ENCODE data around the gene ARHGAP22. TPM values are rescaled to one million over a fixed set of nuclear protein-coding genes. Genes with fewer than 3 reads are reported as not detected.

Gene ARHGAP22
- polyA plus RNA-seq, 1 of the 3 experiments (the other 2 are of a cell fraction), result 12.4 TPM

- no peak overlapping the region for H3K4me2 ChIP-seq
- CTCF ChIA-PET, result interaction anchor here (0.9 to 2.5 kb wide), 4 partner anchors 13 to 198 kb away, joined by 4 to 10 read pairs (median 4); no protein-coding TSS in a partner anchor
- H3K27me3 ChIP-seq (ENCODE audit: insufficient read depth), result no peaks in the 10 kb centered on the region
- H3K79me2 ChIP-seq (ENCODE audit: insufficient read depth), result peaks cover 16% of the 10 kb centered on the region; the same call in 1 of the 2 replicates
- no peak overlapping the region for H2AFZ ChIP-seq (ENCODE audit: low read depth)
- H3F3A ChIP-seq (replicated peaks; ENCODE audit: insufficient read depth), result no peaks in the 10 kb centered on the region
- peaks cover 15% of the 10 kb centered on the region; the same call in 1 of the 2 replicates for H4K20me1 ChIP-seq (ENCODE audit: insufficient read depth)
- H3K36me3 ChIP-seq (replicated peaks in 1 of 2; ENCODE audit: control insufficient read depth in 1 of 2, insufficient read depth in 2 of 2, low read length in 1 of 2), result peaks cover 1 to 11% of the 10 kb centered on the region in 2 experiments
- DNase-seq, result no peak
- H3K27ac ChIP-seq (ENCODE audit: low read depth in 2 of 2, low read length in 1 of 2), result no peak overlapping the region; a peak in 1 of 4 replicates
- H3K9me2 ChIP-seq, result no peaks in the 10 kb centered on the region
- no peaks in the 10 kb centered on the region for H3K9me3 ChIP-seq
- peaks cover 3 to 39% of the 10 kb centered on the region in 2 experiments; a peak in 2 of 4 replicates for H3K4me1 ChIP-seq (ENCODE audit: control insufficient read depth in 1 of 2, insufficient read depth in 2 of 2, low read depth in 1 of 2, low read length in 1 of 2)
- no peak overlapping the region for H3K9ac ChIP-seq
- POLR2A ChIA-PET, result no interaction called here
- no peak overlapping the region for H3K4me3 ChIP-seq (ENCODE audit: low read depth in 2 of 2, low read length in 1 of 2)
- TF ChIP-seq PBX3 (IDR thresholded peaks at IDR 0.05) (no peak), RAD21 (IDR thresholded peaks at IDR 0.05; ENCODE audit: low read length) (no peak), FOSL2 (IDR thresholded peaks at IDR 0.05; ENCODE audit: borderline replicate concordance, low read depth) (no peak), EZH2phosphoT487 (IDR thresholded peaks at IDR 0.05; ENCODE audit: borderline replicate concordance, low read depth) (no peak), SMC3 (IDR thresholded peaks at IDR 0.05; ENCODE audit: low read depth, low read length) (no peak), GATA2 (CRISPR knock-in tag; IDR thresholded peaks at IDR 0.05) (no peak), EP300 (IDR thresholded peaks at IDR 0.05; ENCODE audit: borderline replicate concordance in 1 of 2, low read depth in 1 of 2, low read length in 1 of 2) (no peak), POLR2AphosphoS5 (IDR thresholded peaks at IDR 0.05; ENCODE audit: low read depth, low read length) (no peak)
- 50% methylated on average over 2 of the region's 5 CpGs for WGBS (ENCODE audit: low lambda C conversion rate)
Measured at GRCh38 chr10:48457949-48458661, 146.8 kb downstream of the ARHGAP22 start.

GRCh38 chr10:48456808-48457761, 147.8 kb downstream of the ARHGAP22 start:
- peak; percentile 41 for DNase-seq
- POLR2A ChIA-PET, result no interaction called here
- Histone ChIP-seq H3K4me1 (ENCODE audit: control insufficient read depth in 1 of 2, insufficient read depth in 2 of 2, low read depth in 1 of 2, low read length in 1 of 2) (peaks cover 3 to 30% of the 10 kb centered on the region in 2 experiments; a peak in 2 of 4 replicates), H3K9me3 (no peaks in the 10 kb centered on the region), H3K9me2 (no peaks in the 10 kb centered on the region), H3K9ac (no peak overlapping the region), H3K36me3 (replicated peaks in 1 of 2; ENCODE audit: control insufficient read depth in 1 of 2, insufficient read depth in 2 of 2, low read length in 1 of 2) (peaks cover 8 to 11% of the 10 kb centered on the region in 2 experiments), H3K27me3 (ENCODE audit: insufficient read depth) (no peaks in the 10 kb centered on the region), H3K4me2 (no peak overlapping the region), H4K20me1 (ENCODE audit: insufficient read depth) (peaks cover 15% of the 10 kb centered on the region; the same call in 1 of the 2 replicates), H3K79me2 (ENCODE audit: insufficient read depth) (peaks cover 19% of the 10 kb centered on the region; the same call in 1 of the 2 replicates), H3K4me3 (ENCODE audit: low read depth in 2 of 2, low read length in 1 of 2) (no peak overlapping the region), H3K27ac (ENCODE audit: low read depth in 2 of 2, low read length in 1 of 2) (no peak overlapping the region; a peak in 1 of 4 replicates), H2AFZ (ENCODE audit: low read depth) (no peak overlapping the region), H3F3A (replicated peaks; ENCODE audit: insufficient read depth) (no peaks in the 10 kb centered on the region)
- TF ChIP-seq RCOR1 (IDR thresholded peaks at IDR 0.05; ENCODE audit: low read length) (no peak), SIN3A (IDR thresholded peaks at IDR 0.05; ENCODE audit: borderline replicate concordance, low read depth, low read length) (no peak), EP300 (IDR thresholded peaks at IDR 0.05; ENCODE audit: borderline replicate concordance in 1 of 2, low read depth in 1 of 2, low read length in 1 of 2) (no peak), RFX5 (IDR thresholded peaks at IDR 0.05; ENCODE audit: low read length) (no peak), RXRA (IDR thresholded peaks at IDR 0.05; ENCODE audit: borderline replicate concordance, low read depth) (no peak), USF1 (IDR thresholded peaks at IDR 0.05; ENCODE audit: borderline replicate concordance, low read depth) (no peak), FOXM1 (IDR thresholded peaks at IDR 0.05; ENCODE audit: low read depth) (no peak), MXI1 (IDR thresholded peaks at IDR 0.05; ENCODE audit: low read depth, low read length) (no peak), SMC3 (IDR thresholded peaks at IDR 0.05; ENCODE audit: low read depth, low read length) (no peak), ZBTB33 (IDR thresholded peaks at IDR 0.05; ENCODE audit: borderline replicate concordance, low read depth) (no peak), ELF1 (IDR thresholded peaks at IDR 0.05) (no peak)
- CTCF ChIA-PET, result interaction anchor here (0.8 to 1.4 kb wide), 3 partner anchors 12 to 199 kb away, joined by 3 to 6 read pairs (median 5); no protein-coding TSS in a partner anchor
- WGBS (ENCODE audit: low lambda C conversion rate), result 89% methylated on average over 18 of the region's 24 CpGs
